ENCODE measurements around the gene GSX1. TPM values are rescaled to one million over a fixed set of nuclear protein-coding genes. Genes with fewer than 3 reads are reported as not detected.

The GSX1 gene
- total and polyA plus RNA-seq, 9 of the 15 experiments (the other 6 are each of a cell fraction or from before 2014, with no cell fraction given) = not detected

DNA sequence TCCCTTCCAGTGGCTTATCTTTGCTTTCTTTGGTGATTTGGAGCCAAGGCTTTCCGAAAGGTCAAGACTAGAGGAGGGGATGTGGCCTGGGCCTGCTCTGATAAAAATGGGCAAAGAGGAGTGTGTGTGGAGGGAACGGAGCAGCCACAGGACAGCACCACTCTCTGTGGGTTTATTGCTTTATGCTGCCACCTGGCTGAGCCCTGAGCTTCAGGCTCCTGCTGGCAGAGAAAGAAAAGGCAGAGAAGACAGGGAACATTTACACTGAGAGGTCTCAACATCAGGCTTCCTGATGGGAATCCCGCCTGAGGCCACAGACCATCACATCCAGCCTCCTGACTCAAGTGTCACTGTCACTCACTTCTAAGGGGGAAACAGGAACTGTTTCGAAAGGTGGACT is 9.2 kb upstream of the GSX1 start:
- intact Hi-C loops (cut with micrococcal nuclease) = no loop called here
- TF ChIP-seq GATAD2B (IDR thresholded peaks at IDR 0.05; ENCODE audit: borderline replicate concordance) (no peak), TBL1XR1 (IDR thresholded peaks at IDR 0.05; ENCODE audit: low read length in 2 of 2) (no peak), ZNF133 (CRISPR knock-in tag; IDR thresholded peaks at IDR 0.05) (no peak), CBFB (CRISPR knock-in tag; IDR thresholded peaks at IDR 0.05) (no peak), RAD21 (CRISPR knock-in tag; conservative IDR thresholded peaks at IDR 0.05 in 1 of 2, IDR thresholded peaks at IDR 0.05 in 1 of 2) (peak; percentile 41 to 55), HNRNPH1 (optimal IDR thresholded peaks at IDR 0.05; ENCODE audit: low read depth, low read length) (no peak), CSDE1 (IDR thresholded peaks at IDR 0.05) (no peak), STAG1 (CRISPR knock-in tag; IDR thresholded peaks at IDR 0.05; ENCODE audit: borderline replicate concordance) (peak; percentile 11; the same call in 1 of the 2 replicates), POLR3G (IDR thresholded peaks at IDR 0.05; ENCODE audit: extremely low read depth, insufficient read length, insufficient replicate concordance) (no peak), SAFB2 (IDR thresholded peaks at IDR 0.05; ENCODE audit: borderline replicate concordance, low read depth, low read length, severe bottlenecking) (no peak), FIP1L1 (IDR thresholded peaks at IDR 0.05; ENCODE audit: low read depth, low read length, poor library complexity, severe bottlenecking) (no peak)
- TF ChIP-seq, protein P1, sequence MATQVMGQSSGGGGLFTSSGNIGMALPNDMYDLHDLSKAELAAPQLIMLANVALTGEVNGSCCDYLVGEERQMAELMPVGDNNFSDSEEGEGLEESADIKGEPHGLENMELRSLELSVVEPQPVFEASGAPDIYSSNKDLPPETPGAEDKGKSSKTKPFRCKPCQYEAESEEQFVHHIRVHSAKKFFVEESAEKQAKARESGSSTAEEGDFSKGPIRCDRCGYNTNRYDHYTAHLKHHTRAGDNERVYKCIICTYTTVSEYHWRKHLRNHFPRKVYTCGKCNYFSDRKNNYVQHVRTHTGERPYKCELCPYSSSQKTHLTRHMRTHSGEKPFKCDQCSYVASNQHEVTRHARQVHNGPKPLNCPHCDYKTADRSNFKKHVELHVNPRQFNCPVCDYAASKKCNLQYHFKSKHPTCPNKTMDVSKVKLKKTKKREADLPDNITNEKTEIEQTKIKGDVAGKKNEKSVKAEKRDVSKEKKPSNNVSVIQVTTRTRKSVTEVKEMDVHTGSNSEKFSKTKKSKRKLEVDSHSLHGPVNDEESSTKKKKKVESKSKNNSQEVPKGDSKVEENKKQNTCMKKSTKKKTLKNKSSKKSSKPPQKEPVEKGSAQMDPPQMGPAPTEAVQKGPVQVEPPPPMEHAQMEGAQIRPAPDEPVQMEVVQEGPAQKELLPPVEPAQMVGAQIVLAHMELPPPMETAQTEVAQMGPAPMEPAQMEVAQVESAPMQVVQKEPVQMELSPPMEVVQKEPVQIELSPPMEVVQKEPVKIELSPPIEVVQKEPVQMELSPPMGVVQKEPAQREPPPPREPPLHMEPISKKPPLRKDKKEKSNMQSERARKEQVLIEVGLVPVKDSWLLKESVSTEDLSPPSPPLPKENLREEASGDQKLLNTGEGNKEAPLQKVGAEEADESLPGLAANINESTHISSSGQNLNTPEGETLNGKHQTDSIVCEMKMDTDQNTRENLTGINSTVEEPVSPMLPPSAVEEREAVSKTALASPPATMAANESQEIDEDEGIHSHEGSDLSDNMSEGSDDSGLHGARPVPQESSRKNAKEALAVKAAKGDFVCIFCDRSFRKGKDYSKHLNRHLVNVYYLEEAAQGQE (IDR thresholded peaks at IDR 0.05; ENCODE audit: borderline replicate concordance) = peak; percentile 15; the same call in 1 of the 2 replicates
- TF ChIP-seq, protein P1 (CRISPR knock-in tag; IDR thresholded peaks at IDR 0.05; ENCODE audit: low read depth) = no peak

More for the DNA sequence above, 9.2 kb upstream of the GSX1 start:
- FAIRE-seq = no peak
- H3K4me3 ChIP-seq = no peak overlapping the region
- no peaks in the 10 kb centered on the region for H3K36me3 ChIP-seq (ENCODE audit: control insufficient read depth, insufficient read depth, low read length)
- H3K27ac ChIP-seq (ENCODE audit: extremely low read depth, low read depth, low read length) = no peak overlapping the region
- no peak for ATAC-seq
- H3K4me1 ChIP-seq (replicated peaks in 1 of 2; ENCODE audit: control insufficient read depth in 2 of 2, insufficient read depth in 2 of 2, low read length in 2 of 2) = no peaks in the 10 kb centered on the region
- H3K4me2 ChIP-seq (ENCODE audit: insufficient read depth, low read length) = no peak overlapping the region
- H3K79me2 ChIP-seq (ENCODE audit: control insufficient read depth, insufficient read depth, low read length) = no peaks in the 10 kb centered on the region
- 0% methylated on average over 2 of the region's 4 CpGs for WGBS (ENCODE audit: insufficient coverage, low coverage, missing lambda C conversion rate)
- in situ Hi-C loops (cut with MboI) = no loop called here
- H3K9me3 ChIP-seq (replicated peaks; ENCODE audit: control insufficient read depth, insufficient read depth, low read depth, low read length) = no peaks in the 10 kb centered on the region
- H3K9me1 ChIP-seq (ENCODE audit: control insufficient read depth, insufficient read depth, low read length) = no peaks in the 10 kb centered on the region
- CTCF ChIA-PET (ENCODE audit: low intra/inter-chr PET ratio) = no interaction called here
- H3K9ac ChIP-seq (ENCODE audit: insufficient read depth in 1 of 2, low read depth in 2 of 2, low read length in 2 of 2) = no peak overlapping the region
- POLR2A ChIA-PET = interaction anchor here (0.9 kb wide), 1 partner anchor 11 kb away, joined by 3 read pairs; no protein-coding TSS in a partner anchor
- peak in 1 of 4 experiments; percentile 3 for DNase-seq (ENCODE audit: extremely low read depth in 1 of 4, low spot score in 3 of 4)
- 0 out of 5 replicates have a peak, but pooled peaks cover 0 to 8% of the 10 kb centered on the region in 2 experiments for H3K27me3 ChIP-seq (ENCODE audit: control insufficient read depth in 2 of 2, insufficient read depth in 2 of 2, low read length in 2 of 2)
- no peak overlapping the region for H2AFZ ChIP-seq (ENCODE audit: low read depth, low read length)
- BruUV-seq (replicated peaks) = no TSS peak
- no peaks in the 10 kb centered on the region for H4K20me1 ChIP-seq (replicated peaks; ENCODE audit: control insufficient read depth, insufficient read depth, low read length)

All from K562 (cell line).